ENCODE measurements around the gene AKAP12.
A peak's percentile ranks its signal among the peaks of the same experiment; 100 is the strongest.

DNA sequence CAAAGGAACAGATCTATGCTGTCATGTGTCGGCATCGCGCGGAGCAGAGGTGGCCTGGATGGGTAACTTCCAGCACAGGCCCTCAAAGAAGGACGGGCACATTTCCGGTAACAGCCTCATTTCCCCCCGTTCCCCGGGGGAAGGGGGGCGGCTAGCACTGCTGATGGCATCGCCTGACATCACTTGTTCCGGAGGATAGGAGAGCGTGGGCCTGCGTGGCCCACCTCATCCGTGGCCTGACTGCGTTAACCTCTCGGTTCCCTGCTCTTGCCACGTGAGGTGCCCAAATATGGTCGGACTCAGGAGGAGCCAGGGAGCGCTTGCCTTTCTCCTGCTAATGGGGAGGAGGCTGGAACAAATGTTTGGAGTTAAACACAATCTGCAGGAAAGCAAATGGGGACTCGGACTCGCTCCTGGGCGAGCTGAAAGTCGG lies at the start of gene AKAP12:
- TF ChIP-seq EZH2phosphoT487 (IDR thresholded peaks at IDR 0.05) (no peak), EZH2 (IDR thresholded peaks at IDR 0.05) (peak; percentile 34)
- TF ChIP-seq, protein P1, sequence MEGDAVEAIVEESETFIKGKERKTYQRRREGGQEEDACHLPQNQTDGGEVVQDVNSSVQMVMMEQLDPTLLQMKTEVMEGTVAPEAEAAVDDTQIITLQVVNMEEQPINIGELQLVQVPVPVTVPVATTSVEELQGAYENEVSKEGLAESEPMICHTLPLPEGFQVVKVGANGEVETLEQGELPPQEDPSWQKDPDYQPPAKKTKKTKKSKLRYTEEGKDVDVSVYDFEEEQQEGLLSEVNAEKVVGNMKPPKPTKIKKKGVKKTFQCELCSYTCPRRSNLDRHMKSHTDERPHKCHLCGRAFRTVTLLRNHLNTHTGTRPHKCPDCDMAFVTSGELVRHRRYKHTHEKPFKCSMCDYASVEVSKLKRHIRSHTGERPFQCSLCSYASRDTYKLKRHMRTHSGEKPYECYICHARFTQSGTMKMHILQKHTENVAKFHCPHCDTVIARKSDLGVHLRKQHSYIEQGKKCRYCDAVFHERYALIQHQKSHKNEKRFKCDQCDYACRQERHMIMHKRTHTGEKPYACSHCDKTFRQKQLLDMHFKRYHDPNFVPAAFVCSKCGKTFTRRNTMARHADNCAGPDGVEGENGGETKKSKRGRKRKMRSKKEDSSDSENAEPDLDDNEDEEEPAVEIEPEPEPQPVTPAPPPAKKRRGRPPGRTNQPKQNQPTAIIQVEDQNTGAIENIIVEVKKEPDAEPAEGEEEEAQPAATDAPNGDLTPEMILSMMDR (IDR thresholded peaks at IDR 0.05) = no peak
